AG04450 (cell line): ENCODE results near the gene CDK6. TPM values are rescaled to one million over a fixed set of nuclear protein-coding genes. Genes with fewer than 3 reads are reported as not detected.

Experiments used
- CTCF ChIA-PET: fragments of 300-600, 350-600 bp; formaldehyde crosslinking; extraction: SDS; loops from one replicate; lab custom pipeline; 2022; ENCODE audit warnings: antibody characterized with exemption, inconsistent platforms; lab: Charles Lee
- POLR2A ChIA-PET: fragments of 350-600 bp; formaldehyde crosslinking; extraction: SDS; loops from one replicate; lab custom pipeline; 2021; ENCODE audit warnings: antibody characterized with exemption, inconsistent platforms; lab: Yijun Ruan, JAX
- DNase-seq: peaks from one replicate; pipeline ENCODE4 v3.0.0-alpha.2; 2011; ENCODE audit warnings: low read depth, low spot score
- H3K27ac ChIP-seq: one replicate; pipeline ENCODE4 v1.5.1; 2012; ENCODE audit warnings: low read depth, low read length, control low read depth
- H3K27me3 ChIP-seq: one replicate; pipeline ENCODE4 v1.6.0; 2012; ENCODE audit warnings: low read length; ENCODE audit not compliant: control insufficient read depth, insufficient read depth
- H3K4me3 ChIP-seq: 2 replicates; pipeline ENCODE4 v1.5.1; 2011; ENCODE audit warnings: mild to moderate bottlenecking, low read depth, low read length, control low read depth
- H3K9me3 ChIP-seq: 2 replicates; pipeline ENCODE4 v1.5.1; 2012; ENCODE audit warnings: low read length; ENCODE audit not compliant: control insufficient read depth, insufficient read depth
- polyA plus RNA-seq: library from polyadenylated mRNA; depleted of rRNA; stranded (reverse); fragments of >200 nt; gene quantifications from 2 replicates; pipeline ENCODE4 v1.2.3, GENCODE V29; 2011
- TF ChIP-seq, protein P1 (sequence below): IDR thresholded peaks from 2 replicates; pipeline ENCODE4 v1.5.1; 2011; ENCODE audit warnings: low read depth, low read length, control low read depth, inconsistent platforms

CDK6 gene
- polyA plus RNA-seq, 1 experiment: 40.6 TPM

DNA sequence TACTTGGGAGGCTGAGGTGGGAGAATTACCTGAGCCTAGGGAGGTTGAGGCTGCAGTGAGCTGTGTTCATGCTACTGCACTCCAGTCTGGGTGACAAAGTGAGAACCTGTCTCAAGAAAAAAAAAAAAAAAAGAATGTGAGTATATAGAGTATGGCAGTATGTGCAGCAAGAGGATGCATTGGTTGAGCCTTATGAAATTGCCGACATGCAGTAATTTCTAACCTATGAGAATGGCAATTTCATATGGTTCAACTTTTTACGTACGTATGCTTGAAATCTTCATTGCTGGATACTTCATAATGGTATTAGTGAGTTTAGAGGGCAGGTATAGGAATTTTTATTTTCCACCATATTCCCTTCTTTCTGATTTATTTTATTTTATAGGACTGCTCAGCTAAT lies 241.6 kb downstream of the CDK6 start:
- Histone ChIP-seq H3K4me3 (no peak overlapping the region), H3K27ac (no peak overlapping the region), H3K9me3 (peaks cover under 1% of the 10 kb centered on the region; the same call in 1 of the 2 replicates), H3K27me3 (no peaks in the 10 kb centered on the region)
- no peak for DNase-seq
- TF ChIP-seq, protein P1, sequence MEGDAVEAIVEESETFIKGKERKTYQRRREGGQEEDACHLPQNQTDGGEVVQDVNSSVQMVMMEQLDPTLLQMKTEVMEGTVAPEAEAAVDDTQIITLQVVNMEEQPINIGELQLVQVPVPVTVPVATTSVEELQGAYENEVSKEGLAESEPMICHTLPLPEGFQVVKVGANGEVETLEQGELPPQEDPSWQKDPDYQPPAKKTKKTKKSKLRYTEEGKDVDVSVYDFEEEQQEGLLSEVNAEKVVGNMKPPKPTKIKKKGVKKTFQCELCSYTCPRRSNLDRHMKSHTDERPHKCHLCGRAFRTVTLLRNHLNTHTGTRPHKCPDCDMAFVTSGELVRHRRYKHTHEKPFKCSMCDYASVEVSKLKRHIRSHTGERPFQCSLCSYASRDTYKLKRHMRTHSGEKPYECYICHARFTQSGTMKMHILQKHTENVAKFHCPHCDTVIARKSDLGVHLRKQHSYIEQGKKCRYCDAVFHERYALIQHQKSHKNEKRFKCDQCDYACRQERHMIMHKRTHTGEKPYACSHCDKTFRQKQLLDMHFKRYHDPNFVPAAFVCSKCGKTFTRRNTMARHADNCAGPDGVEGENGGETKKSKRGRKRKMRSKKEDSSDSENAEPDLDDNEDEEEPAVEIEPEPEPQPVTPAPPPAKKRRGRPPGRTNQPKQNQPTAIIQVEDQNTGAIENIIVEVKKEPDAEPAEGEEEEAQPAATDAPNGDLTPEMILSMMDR: no peak
- ChIA-PET POLR2A (no interaction called here), CTCF (interaction anchor here (0.6 to 2.0 kb wide), 2 partner anchors 15 to 26 kb away, joined by 3 to 6 read pairs; no protein-coding TSS in a partner anchor)

DNA sequence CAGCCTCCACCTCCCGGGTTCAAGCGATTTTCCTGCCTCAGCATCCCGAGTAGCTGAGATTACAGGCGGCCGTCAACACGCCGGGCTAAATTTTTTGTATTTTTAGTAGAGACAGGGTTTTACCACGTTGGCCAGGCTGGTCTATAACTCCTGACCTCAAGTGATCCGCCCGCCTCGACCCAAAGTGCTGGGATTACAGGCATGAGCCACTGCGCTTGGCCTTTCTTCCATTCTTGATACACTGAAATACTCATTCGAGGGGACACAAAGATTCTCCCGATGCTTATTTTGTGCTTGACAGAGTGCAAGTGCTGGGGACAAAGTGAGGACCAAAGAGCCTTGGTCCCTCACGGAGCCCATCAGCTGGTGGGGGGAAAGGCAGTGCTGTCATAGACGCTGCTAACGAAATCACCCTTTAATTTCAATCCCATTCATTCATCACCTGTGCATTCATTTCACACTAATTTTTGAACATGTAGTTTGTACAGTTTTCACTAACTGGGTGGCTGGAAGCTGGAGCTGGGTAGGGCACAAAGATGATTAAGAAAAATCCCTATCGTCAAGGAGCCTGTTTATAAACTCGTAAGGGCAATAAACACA lies 245.6 kb downstream of the CDK6 start:
- TF ChIP-seq, protein P1: no peak
- CTCF ChIA-PET: interaction anchor here (0.6 to 3.1 kb wide), 24 partner anchors 9 to 454 kb away, joined by 3 to 18 read pairs (median 4); no protein-coding TSS in a partner anchor

DNA sequence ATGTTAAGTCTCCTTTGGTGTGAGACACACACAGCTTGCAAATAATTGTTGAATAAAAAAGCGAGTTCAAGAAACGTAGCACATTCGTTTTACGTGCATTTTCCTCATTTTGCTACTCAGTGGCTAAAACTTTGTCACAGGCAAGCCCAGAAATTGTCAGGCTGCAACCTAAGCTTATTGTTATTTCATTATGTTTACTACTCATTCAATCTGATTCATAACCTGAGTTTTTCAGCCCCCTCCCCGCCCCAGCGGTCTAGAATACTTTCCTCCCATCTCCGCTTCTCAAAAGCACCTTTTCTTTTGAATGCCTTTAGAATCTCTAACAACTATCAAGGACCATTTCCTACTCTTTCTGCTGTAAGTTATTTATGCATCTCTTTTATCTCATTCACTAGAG lies 247.3 kb downstream of the CDK6 start:
- CTCF ChIA-PET: interaction anchor here (1.3 kb wide), 1 partner anchor 20 kb away, joined by 4 read pairs; no protein-coding TSS in a partner anchor

More for the DNA sequence above, 245.6 kb downstream of the CDK6 start:
- Histone ChIP-seq H3K27ac (no peak overlapping the region), H3K27me3 (no peaks in the 10 kb centered on the region), H3K4me3 (peak overlapping the region; percentile 96), H3K9me3 (peaks cover 3% of the 10 kb centered on the region; the same call in 1 of the 2 replicates)
- DNase-seq: no peak
- POLR2A ChIA-PET: interaction anchor here (0.7 to 1.6 kb wide), 5 partner anchors 8 to 105 kb away, joined by 3 to 15 read pairs (median 3); no protein-coding TSS in a partner anchor

DNA sequence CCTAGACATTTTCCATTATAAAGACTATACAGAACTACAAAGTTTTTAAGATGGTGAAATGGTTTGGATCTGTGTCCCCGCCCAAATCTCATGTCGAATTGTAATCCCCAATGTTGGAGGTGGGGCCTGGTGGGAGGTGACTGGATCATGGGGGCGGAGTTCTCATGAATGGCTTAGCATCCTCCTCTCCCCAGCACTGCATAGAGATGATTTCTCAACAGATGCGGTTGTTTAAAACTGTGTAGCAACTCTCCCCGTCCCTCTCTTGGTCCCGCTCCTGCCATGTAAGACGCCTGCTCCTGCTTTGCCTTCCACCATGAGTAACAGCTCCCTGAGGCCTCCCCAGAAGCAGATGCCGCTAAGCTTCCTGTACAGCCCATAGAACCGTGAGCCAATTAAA lies 247.8 kb downstream of the CDK6 start:
- peak overlapping the region; percentile 96 for H3K4me3 ChIP-seq
- POLR2A ChIA-PET: no interaction called here
- no peak for DNase-seq

More for the DNA sequence above, 247.3 kb downstream of the CDK6 start:
- TF ChIP-seq, protein P1: no peak
- DNase-seq: no peak
- Histone ChIP-seq H3K27ac (no peak overlapping the region), H3K4me3 (peak overlapping the region; percentile 96), H3K27me3 (no peaks in the 10 kb centered on the region), H3K9me3 (peaks cover 3% of the 10 kb centered on the region; the same call in 1 of the 2 replicates)
- POLR2A ChIA-PET: no interaction called here

More for the DNA sequence above, 247.8 kb downstream of the CDK6 start:
- TF ChIP-seq, protein P1: no peak
- no peaks in the 10 kb centered on the region for H3K27me3 ChIP-seq
- no peak overlapping the region for H3K27ac ChIP-seq
- CTCF ChIA-PET: interaction anchor here (1.3 kb wide), 1 partner anchor 20 kb away, joined by 4 read pairs; no protein-coding TSS in a partner anchor
- peaks cover 3% of the 10 kb centered on the region; the same call in 1 of the 2 replicates for H3K9me3 ChIP-seq
